Kidney (tissue), 14 donors: Measurements from ENCODE around the gene BRD2. TPM values are rescaled to one million over a fixed set of nuclear protein-coding genes. Genes with fewer than 3 reads are reported as not detected.

ENCODE experiments used
- DNase-seq, 5 donors: peaks; one replicate each; pipeline ENCODE4 v3.0.0-alpha.2; 2013 to 2020
- FAIRE-seq: peaks from 2 replicates; lab custom pipeline; 2012; peaks lifted over from hg19 to GRCh38; lab: Jason Lieb, UNC
- H3K27ac ChIP-seq, 2 donors: one replicate each; pipeline ENCODE4 v1.7.0; 2013; ENCODE audit warnings: low read depth in 2 of 2, low read length in 2 of 2, inconsistent platforms in 1 of 2
- H3K27me3 ChIP-seq: one replicate; pipeline ENCODE4 v1.7.1; 2013; ENCODE audit warnings: low read length, inconsistent platforms; ENCODE audit not compliant: control insufficient read depth, insufficient read depth
- H3K36me3 ChIP-seq, 3 donors: one replicate each; pipeline versions ENCODE4 v1.7.0 to v1.7.1; 2013; ENCODE audit warnings: low read length in 3 of 3, control low read depth in 1 of 3, inconsistent platforms in 1 of 3; ENCODE audit not compliant: insufficient read depth in 3 of 3, control insufficient read depth in 2 of 3
- H3K4me1 ChIP-seq, 3 donors: one replicate each; pipeline versions ENCODE4 v1.7.0 to v1.7.1; 2013; ENCODE audit warnings: low read length in 3 of 3, inconsistent platforms in 1 of 3, low read depth in 1 of 3; ENCODE audit not compliant: control insufficient read depth in 2 of 3, insufficient read depth in 2 of 3
- H3K4me3 ChIP-seq, 3 donors: one replicate each; pipeline versions ENCODE4 v1.7.0 to v1.8.1; 2013; ENCODE audit warnings: low read length in 3 of 3, control low read depth in 1 of 3, inconsistent platforms in 1 of 3
- H3K9ac ChIP-seq, 3 donors: one replicate each; pipeline versions ENCODE4 v1.7.0 to v1.7.1; 2013; ENCODE audit warnings: low read length in 3 of 3, control low read depth in 1 of 3, inconsistent platforms in 1 of 3
- H3K9me3 ChIP-seq, 3 donors: one replicate each; pipeline versions ENCODE4 v1.7.0 to v1.7.1; 2013; ENCODE audit warnings: low read length in 3 of 3, control low read depth in 1 of 3, inconsistent platforms in 1 of 3; ENCODE audit not compliant: control insufficient read depth in 2 of 3, insufficient read depth in 1 of 3
- CTCF ChIP-seq: IDR thresholded peaks from 3 replicates; pipeline ENCODE4 v1.5.1; 2012; ENCODE audit warnings: mild to moderate bottlenecking, moderate library complexity, borderline replicate concordance; ENCODE audit not compliant: insufficient read depth; ENCODE audit errors: extremely low read depth
- intact Hi-C: fragments of 100-400 bp; cut with DNase I; formaldehyde crosslinking; loops from one replicate; pipeline ENCODE4 v1.11.1; 2022
- polyA plus RNA-seq: library from polyadenylated mRNA; stranded (reverse); fragments of 350-450 nt; fragmentation: Illumina TruSeq; extraction: RNeasy Lipid Tissue Mini Kit (QIAGEN cat#74804); gene quantifications from one replicate; pipeline ENCODE4 v1.2.3, GENCODE V29; 2014; ENCODE audit warnings: low read depth, low replicate concordance; ENCODE audit not compliant: insufficient read depth
- total RNA-seq: library from RNA; stranded (reverse); fragmentation: NEBNext Ultra II Directional; extraction: Animal tissue kit (Norgen Biotek cat#: 25700); gene quantifications from one replicate; pipeline ENCODE4 v1.2.1, GENCODE V29; 2021
- donor health status: control.
- donor health status: control.
- donor health status: control.
- donor health status: control.
- donor health status: control.
- donor health status: DM: yes; HTN: yes; CAD: no.
- donor health status: Normal renal cell carcinoma (clear cell type).

Gene BRD2
- total and polyA plus RNA-seq, 2 donors from 2014 or later: 73.9 to 184 TPM

DNA sequence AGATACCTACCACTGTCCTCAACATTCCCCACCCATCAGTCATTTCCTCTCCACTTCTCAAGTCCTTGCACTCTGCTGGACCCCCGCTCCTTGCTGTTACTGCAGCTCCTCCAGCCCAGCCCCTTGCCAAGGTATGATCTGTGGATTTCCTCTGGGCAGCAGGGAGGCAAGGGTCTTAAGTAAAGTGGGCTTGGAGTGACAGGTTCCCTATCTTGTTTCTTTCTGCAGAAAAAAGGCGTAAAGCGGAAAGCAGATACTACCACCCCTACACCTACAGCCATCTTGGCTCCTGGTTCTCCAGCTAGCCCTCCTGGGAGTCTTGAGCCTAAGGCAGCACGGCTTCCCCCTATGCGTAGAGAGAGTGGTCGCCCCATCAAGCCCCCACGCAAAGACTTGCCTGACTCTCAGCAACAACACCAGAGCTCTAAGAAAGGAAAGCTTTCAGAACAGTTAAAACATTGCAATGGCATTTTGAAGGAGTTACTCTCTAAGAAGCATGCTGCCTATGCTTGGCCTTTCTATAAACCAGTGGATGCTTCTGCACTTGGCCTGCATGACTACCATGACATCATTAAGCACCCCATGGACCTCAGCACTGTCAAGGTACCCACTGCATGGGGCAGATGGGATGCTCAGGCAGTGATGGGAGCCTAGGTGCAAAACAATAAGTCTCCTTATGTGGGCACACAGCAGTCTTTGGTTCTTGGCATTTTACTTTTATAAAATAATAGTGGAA lies 8.1 kb downstream of the BRD2 start:
- Histone ChIP-seq H3K4me1 (peaks cover 0 to 21% (median 15%) of the 10 kb centered on the region in 3 donors), H3K27me3 (no peaks in the 10 kb centered on the region), H3K27ac (no peak overlapping the region), H3K9ac (no peak overlapping the region), H3K9me3 (no peaks in the 10 kb centered on the region), H3K36me3 (peaks cover 45 to 83% (median 60%) of the 10 kb centered on the region in 3 donors), H3K4me3 (peak overlapping the region in 1 of 3 donors; percentile 89)
- intact Hi-C loops: loop anchor here (10.0 kb wide), 1 partner anchor 82 kb away; no protein-coding TSS in a partner anchor
- DNase-seq (no peak), FAIRE-seq (no peak)
- TF ChIP-seq CTCF: no peak

GRCh38 chr6:32977272-32977952 lies 9.0 kb downstream of the BRD2 start:
- Histone ChIP-seq H3K4me1 (peaks cover 0 to 21% (median 15%) of the 10 kb centered on the region in 3 donors), H3K9ac (no peak overlapping the region), H3K27me3 (no peaks in the 10 kb centered on the region), H3K4me3 (no peak overlapping the region), H3K9me3 (no peaks in the 10 kb centered on the region), H3K36me3 (peaks cover 49 to 81% (median 60%) of the 10 kb centered on the region in 3 donors), H3K27ac (no peak overlapping the region)
- FAIRE-seq: no peak
- intact Hi-C loops: loop anchor here (10.0 kb wide), 1 partner anchor 83 kb away; no protein-coding TSS in a partner anchor
- no peak for TF ChIP-seq CTCF
- no peak for DNase-seq

- DNase-seq: no peak
Observed at GRCh38 chr6:32977953-32978324, 9.5 kb downstream of the BRD2 start.

More at GRCh38 chr6:32977953-32978324, 9.5 kb downstream of the BRD2 start:
- Histone ChIP-seq H3K4me3 (no peak overlapping the region), H3K27ac (no peak overlapping the region), H3K4me1 (peaks cover 0 to 21% (median 15%) of the 10 kb centered on the region in 3 donors), H3K9me3 (no peaks in the 10 kb centered on the region), H3K36me3 (peaks cover 48 to 76% (median 60%) of the 10 kb centered on the region in 3 donors), H3K27me3 (no peaks in the 10 kb centered on the region), H3K9ac (no peak overlapping the region)
- FAIRE-seq: no peak
- no peak for TF ChIP-seq CTCF
- intact Hi-C loops: loop anchor here (10.0 kb wide), 1 partner anchor 83 kb away; no protein-coding TSS in a partner anchor
